Nephron progenitor cell (in vitro differentiated cells): ENCODE results near the gene CSNK2B.

Experiments
- DNase-seq: peaks from one replicate; pipeline ENCODE4 v3.0.0; 2021
- H3K27ac Mint-ChIP-seq: 2 replicates; pipeline ENCODE4 v1.8.0; 2021; ENCODE audit warnings: mild to moderate bottlenecking, moderate library complexity, mixed read lengths
- H3K27me3 Mint-ChIP-seq: 2 replicates; pipeline ENCODE4 v1.8.0; 2021; ENCODE audit warnings: mild to moderate bottlenecking, low read depth, mixed read lengths; ENCODE audit not compliant: poor library complexity
- H3K36me3 Mint-ChIP-seq: 2 replicates; pipeline ENCODE4 v1.8.0; 2021; ENCODE audit warnings: low read depth, mixed read lengths
- H3K4me1 Mint-ChIP-seq: 2 replicates; pipeline ENCODE4 v1.8.0; 2021; ENCODE audit warnings: mixed read lengths
- H3K4me3 Mint-ChIP-seq: 2 replicates; pipeline ENCODE4 v1.8.0; 2021; ENCODE audit warnings: mild to moderate bottlenecking, moderate library complexity, mixed read lengths
- H3K9me3 Mint-ChIP-seq: 2 replicates; pipeline ENCODE4 v1.8.0; 2021; ENCODE audit warnings: mild to moderate bottlenecking, moderate library complexity, mixed read lengths
- CTCF ChIP-seq: fragments of 200-600 bp; sonication (generic); IDR thresholded peaks from 2 replicates; pipeline ENCODE4 v1.5.0; 2021; ENCODE audit warnings: antibody characterized with exemption

The CSNK2B gene

GRCh38 chr6:31634131-31634530 is 31.7 kb upstream of the CSNK2B start:
- TF ChIP-seq CTCF, result no peak
- Mint-ChIP-seq H3K27me3 (peaks cover 3% of the 10 kb centered on the region), H3K36me3 (peaks cover 70% of the 10 kb centered on the region), H3K4me1 (peaks cover 5% of the 10 kb centered on the region), H3K27ac (peak overlapping the region; percentile 75), H3K4me3 (no peak overlapping the region), H3K9me3 (no peaks in the 10 kb centered on the region)
- DNase-seq, result no peak

- Mint-ChIP-seq H3K27me3 (peaks cover 3% of the 10 kb centered on the region), H3K9me3 (no peaks in the 10 kb centered on the region), H3K4me3 (no peak overlapping the region), H3K4me1 (peaks cover 5% of the 10 kb centered on the region), H3K36me3 (peaks cover 66% of the 10 kb centered on the region), H3K27ac (peak overlapping the region; percentile 72)
- DNase-seq, result no peak
- no peak for TF ChIP-seq CTCF
These were observed 30.8 kb upstream of the CSNK2B start for GRCh38 chr6:31634969-31635575.

- Mint-ChIP-seq H3K4me3 (no peak overlapping the region), H3K4me1 (peaks cover 5% of the 10 kb centered on the region), H3K27ac (peak overlapping the region; percentile 66), H3K9me3 (no peaks in the 10 kb centered on the region), H3K27me3 (peaks cover 3% of the 10 kb centered on the region), H3K36me3 (peaks cover 71% of the 10 kb centered on the region)
- DNase-seq, result no peak
- no peak for TF ChIP-seq CTCF
These were observed 28.9 kb upstream of the CSNK2B start for GRCh38 chr6:31636698-31637596.

- Mint-ChIP-seq H3K4me1 (peaks cover 2% of the 10 kb centered on the region), H3K36me3 (peaks cover 60% of the 10 kb centered on the region), H3K27ac (peak overlapping the region; percentile 86), H3K27me3 (peaks cover 3% of the 10 kb centered on the region), H3K9me3 (no peaks in the 10 kb centered on the region), H3K4me3 (no peak overlapping the region)
- DNase-seq, result no peak
- TF ChIP-seq CTCF, result no peak
These were observed 26.8 kb upstream of the CSNK2B start for GRCh38 chr6:31639043-31639442.

- Mint-ChIP-seq H3K27ac (peak overlapping the region; percentile 83), H3K27me3 (peaks cover 3% of the 10 kb centered on the region), H3K36me3 (peaks cover 59% of the 10 kb centered on the region), H3K4me1 (no peaks in the 10 kb centered on the region), H3K9me3 (no peaks in the 10 kb centered on the region), H3K4me3 (no peak overlapping the region)
- no peak for DNase-seq
- TF ChIP-seq CTCF, result no peak
These were observed 26.4 kb upstream of the CSNK2B start for GRCh38 chr6:31639449-31639861.
